Fibroblast of villous mesenchyme (primary cell): Measurements from ENCODE around the gene TLR1. TPM values are rescaled to one million over a fixed set of nuclear protein-coding genes. Genes with fewer than 3 reads are reported as not detected.

Experiments
- DNase-seq: peaks from one replicate; pipeline ENCODE4 v3.0.0-alpha.2; 2010; ENCODE audit warnings: low read depth
- H3K4me3 ChIP-seq: 2 replicates; pipeline ENCODE4 v1.5.1; 2011; ENCODE audit warnings: low read depth, mild to moderate bottlenecking, low read length
- total RNA-seq: library from RNA; depleted of rRNA; stranded (reverse); fragments of >200 nt; gene quantifications from 2 replicates; pipeline ENCODE4 v1.2.3, GENCODE V29; 2012
- TF ChIP-seq, protein P1 (sequence below): IDR thresholded peaks from 2 replicates; pipeline ENCODE4 v1.5.1; 2012; ENCODE audit warnings: low read depth, mild to moderate bottlenecking, low read length; ENCODE audit not compliant: insufficient read depth

The TLR1 gene
- total RNA-seq, 1 donor, result 0.86 TPM

DNA sequence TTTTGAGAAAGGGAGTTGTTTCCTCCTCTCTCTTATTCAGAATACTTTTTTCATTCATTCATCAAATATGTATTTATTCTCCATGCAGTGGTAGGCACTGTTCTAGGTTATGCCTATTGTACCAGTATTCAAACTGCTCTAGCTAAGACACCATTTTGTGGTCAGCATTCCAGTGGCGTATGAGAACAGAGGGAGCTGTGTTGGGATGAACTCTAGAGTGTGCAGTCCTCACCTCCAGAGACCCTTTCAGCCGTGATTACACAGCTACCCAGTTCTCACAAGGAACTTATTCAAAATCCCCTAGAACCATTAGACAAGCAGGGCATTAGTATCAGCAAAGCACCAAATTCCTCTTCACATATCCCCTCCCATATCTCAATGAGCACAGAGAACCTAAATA lies 4.2 kb downstream of the TLR1 start:
- DNase-seq, result no peak
- TF ChIP-seq, protein P1, sequence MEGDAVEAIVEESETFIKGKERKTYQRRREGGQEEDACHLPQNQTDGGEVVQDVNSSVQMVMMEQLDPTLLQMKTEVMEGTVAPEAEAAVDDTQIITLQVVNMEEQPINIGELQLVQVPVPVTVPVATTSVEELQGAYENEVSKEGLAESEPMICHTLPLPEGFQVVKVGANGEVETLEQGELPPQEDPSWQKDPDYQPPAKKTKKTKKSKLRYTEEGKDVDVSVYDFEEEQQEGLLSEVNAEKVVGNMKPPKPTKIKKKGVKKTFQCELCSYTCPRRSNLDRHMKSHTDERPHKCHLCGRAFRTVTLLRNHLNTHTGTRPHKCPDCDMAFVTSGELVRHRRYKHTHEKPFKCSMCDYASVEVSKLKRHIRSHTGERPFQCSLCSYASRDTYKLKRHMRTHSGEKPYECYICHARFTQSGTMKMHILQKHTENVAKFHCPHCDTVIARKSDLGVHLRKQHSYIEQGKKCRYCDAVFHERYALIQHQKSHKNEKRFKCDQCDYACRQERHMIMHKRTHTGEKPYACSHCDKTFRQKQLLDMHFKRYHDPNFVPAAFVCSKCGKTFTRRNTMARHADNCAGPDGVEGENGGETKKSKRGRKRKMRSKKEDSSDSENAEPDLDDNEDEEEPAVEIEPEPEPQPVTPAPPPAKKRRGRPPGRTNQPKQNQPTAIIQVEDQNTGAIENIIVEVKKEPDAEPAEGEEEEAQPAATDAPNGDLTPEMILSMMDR, result no peak
- H3K4me3 ChIP-seq, result no peak overlapping the region

DNA sequence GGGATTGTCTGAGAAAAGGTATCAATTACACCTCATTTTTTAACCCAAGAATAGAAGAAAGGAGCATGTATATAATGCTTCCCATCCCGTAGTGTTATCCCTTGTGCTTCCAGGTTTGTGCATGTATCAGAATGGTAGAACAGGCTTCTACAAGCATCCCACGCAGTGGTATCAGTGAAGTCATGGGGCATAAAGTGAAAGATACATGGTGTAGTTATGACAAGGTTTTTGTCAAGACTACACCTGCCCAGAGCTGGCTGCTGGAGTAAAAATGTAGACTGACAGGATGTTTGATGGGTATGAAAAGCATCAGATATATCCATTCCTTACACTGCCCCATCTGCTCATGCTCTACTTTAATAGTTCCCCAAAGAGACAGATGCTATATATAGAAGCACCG lies 9.5 kb downstream of the TLR1 start:
- TF ChIP-seq, protein P1, result no peak
- no peak for DNase-seq
- no peak overlapping the region for H3K4me3 ChIP-seq

DNA sequence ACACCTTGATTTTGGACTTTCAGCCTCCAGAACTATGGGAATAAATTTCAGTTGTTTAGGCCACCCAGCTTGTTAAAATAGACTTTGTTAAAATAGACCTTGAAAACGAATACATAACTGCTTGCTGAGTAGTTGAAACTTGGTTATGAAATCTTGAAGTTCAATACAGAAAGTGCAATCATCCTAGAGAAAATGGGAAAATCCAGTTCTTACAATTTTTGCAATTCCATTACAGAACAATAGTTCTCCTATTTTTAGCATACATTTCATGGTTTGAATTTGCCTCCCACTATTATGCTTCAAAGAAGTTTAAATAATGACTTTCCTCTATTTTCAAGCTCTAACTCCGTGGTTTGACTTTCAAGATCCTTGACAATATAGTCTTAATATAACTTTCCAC lies 10.5 kb downstream of the TLR1 start:
- DNase-seq, result no peak
- no peak overlapping the region for H3K4me3 ChIP-seq
- TF ChIP-seq, protein P1, result no peak

DNA sequence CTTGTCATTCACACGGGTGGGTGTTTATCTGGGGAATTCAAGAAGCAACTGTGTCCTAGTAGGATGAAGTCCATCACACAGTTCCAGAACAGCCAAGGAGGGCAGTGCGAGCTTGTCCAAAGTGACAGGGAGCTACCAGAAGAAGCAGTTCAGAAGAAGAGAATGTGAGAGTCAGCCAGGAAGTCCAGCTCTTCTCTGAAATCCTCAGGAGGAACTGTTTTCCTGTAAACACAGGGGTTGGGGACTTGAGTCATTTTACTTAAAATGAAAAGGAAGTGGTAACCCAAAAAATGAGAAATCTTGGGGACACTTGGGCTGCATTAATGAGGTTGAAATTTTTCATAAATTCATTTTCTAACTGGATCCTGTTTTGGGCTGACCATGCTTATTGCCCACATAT lies 13.6 kb downstream of the TLR1 start:
- no peak for DNase-seq
- H3K4me3 ChIP-seq, result no peak overlapping the region
- TF ChIP-seq, protein P1, result no peak

DNA sequence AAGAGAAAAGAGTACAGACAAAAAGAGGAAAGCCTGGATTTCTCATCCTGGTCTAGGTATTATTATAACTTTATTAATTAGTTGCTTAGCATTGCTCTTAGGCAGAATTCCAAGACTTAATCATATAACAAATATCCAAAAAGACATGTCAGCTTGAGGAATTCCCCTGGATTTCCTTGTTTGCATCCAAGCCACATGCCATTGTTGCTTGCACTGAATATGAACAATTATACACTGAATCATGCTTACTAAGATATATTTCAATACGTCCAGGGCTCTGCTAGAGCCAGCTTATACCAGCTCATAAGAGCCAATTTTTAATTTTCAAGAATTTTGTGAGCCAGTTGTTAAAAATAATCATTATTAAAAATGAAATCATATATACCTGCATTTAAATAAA lies 16.3 kb downstream of the TLR1 start:
- TF ChIP-seq, protein P1, result no peak
- DNase-seq, result no peak

DNA sequence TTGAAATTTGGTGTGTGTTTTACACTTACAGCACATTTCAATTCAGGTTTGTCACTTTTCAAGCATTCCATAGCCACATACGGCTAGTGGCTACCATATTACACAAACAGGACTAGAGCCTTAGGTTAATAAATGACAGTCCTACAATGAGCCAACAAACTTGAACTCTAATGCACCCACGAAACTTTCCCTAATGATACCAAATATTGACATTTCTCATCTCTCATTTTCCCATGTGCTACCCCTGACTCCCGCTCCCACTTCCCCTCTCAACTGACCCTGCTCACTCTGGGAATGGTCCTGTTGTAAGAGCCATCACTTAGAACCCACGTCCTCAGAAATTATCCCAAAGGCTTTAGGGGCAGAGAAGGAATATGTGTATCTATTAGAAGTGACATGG lies 16.9 kb downstream of the TLR1 start:
- H3K4me3 ChIP-seq, result no peak overlapping the region
- DNase-seq, result no peak
- TF ChIP-seq, protein P1, result no peak

More for the DNA sequence above, 16.3 kb downstream of the TLR1 start:
- H3K4me3 ChIP-seq, result no peak overlapping the region

DNA sequence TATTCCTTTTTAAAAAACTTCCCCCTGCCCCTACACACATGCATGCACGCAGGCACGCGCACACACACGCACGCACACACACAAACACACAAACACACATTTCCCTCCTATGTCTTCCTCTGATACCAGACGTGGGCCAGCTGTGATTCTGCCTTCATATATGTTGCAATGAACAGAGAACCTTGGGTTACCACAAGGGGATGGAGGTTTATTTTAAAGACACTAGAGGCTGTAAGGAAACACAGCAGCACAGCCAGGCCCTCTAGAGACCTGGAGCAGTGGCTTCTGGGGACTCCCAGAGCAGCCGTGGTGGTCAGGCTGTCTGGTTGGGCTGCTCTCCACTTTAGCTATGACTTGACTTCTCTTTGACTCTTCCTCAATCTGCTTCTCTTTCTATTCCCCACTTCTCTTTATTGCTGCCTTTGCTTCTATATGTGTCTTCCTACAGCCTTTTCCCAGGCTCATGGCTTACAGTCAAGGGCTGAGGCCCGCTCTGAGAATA lies 18.6 kb downstream of the TLR1 start:
- no peak overlapping the region for H3K4me3 ChIP-seq
- DNase-seq, result peak; percentile 4
- TF ChIP-seq, protein P1, result no peak
